Stimulated activated CD8-positive, alpha-beta memory T cell treated with anti-CD3 and anti-CD28 coated beads, Interleukin-7, amount 100 ng/mL, for 4 hours (primary cell): ENCODE measurements around the gene ACTN4.

Experiments used
- DNase-seq, 2 donors: peaks; one replicate each; pipeline ENCODE4 v3.0.0-alpha.2; 2020; ENCODE audit warnings: low read depth in 2 of 2

Gene ACTN4

GRCh38 chr19:38635483-38636399 is 11.7 kb upstream of the ACTN4 start:
- no peak for DNase-seq

GRCh38 chr19:38638461-38638860 is 9.0 kb upstream of the ACTN4 start:
- DNase-seq = no peak

- no peak for DNase-seq
These were observed 7.8 kb upstream of the ACTN4 start for GRCh38 chr19:38639679-38640078.

DNA sequence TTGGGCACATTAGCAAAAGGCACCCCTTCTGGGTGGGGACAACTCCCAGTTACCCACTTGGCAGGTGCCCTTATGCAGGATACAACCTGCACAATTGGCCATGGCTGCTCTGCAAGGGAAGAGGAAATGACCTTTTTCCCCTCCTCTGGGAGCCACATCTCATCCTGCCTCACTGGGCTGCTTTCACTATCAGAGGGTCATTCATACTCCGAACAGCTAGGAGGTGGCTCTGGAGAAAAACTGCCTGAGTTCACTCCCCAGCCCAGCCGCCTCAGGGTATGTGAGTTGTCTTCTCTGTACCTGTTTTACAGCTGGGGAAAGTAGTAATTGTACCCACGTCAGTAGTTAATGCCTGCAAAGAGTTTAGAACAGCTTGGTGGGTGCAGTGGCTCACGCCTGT is 7.1 kb upstream of the ACTN4 start:
- DNase-seq = no peak

DNA sequence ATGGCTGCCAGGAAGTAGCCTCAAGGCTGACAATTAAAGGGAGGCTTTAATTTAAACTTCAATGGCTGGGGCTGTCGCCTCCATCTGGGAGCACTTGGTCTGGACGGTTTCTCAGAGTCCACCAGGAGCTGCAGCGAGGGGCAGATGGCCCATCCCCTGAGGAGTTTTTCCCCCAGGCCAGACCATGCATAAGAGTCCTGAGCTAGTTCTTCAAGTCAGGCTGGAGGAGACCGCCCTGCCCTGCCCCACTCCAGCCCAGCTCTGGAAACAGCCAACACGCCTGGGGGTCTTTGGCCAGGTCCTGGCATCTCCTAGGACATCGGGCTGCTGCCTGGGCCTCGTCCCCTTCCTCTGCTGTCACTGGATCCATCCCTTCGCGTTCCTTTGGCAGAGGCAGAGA is 5.3 kb upstream of the ACTN4 start:
- DNase-seq = no peak

DNA sequence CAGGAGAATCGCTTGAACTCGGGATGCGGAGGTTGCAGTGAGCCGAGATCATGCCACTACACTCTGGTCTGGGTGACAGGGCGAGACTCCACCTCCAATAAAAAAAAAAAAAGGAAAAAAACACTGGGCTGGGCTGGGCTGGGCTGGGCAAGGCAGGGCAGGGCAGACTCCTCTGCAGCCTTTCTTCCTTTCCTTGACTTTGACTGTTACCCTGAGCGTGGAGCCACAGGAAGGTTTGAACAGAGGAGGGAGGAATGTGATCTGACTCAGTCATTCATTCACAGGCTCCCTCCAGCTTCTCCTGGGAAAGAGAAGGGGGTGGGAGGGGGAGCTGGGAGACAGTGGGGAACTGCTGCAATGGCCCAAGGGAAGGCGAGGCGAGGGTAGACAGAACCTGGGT is 2.7 kb upstream of the ACTN4 start:
- DNase-seq = no peak

- DNase-seq = no peak
These were observed 718 bp downstream of the ACTN4 start for GRCh38 chr19:38647966-38648768.

DNA sequence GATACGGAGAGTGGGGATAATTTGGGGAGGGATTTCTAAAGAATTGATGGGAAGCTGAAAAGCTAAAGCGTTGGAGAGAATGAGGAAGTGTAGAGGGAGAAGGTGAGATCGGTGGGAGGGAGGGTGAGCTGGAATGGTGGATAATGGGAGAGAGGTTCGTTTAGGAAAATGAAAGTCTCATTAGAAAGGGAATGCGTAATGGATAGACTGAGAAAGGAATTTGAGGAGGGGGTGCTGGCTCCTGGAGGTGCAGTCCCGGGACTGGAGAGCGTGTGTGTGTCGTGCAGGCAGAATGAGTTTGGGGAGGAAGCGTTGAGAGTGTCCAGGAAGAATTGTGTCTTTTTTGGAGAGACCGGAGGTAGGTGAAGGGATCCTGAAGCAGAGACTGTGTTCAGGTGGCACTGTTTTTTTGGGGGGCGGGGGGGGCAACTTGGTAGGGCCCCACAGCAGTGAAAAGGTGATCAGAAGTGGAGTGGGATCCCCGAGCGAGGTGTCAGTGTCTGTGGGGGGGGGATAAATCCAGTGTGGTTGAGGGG is 1.4 kb downstream of the ACTN4 start:
- DNase-seq = no peak

DNA sequence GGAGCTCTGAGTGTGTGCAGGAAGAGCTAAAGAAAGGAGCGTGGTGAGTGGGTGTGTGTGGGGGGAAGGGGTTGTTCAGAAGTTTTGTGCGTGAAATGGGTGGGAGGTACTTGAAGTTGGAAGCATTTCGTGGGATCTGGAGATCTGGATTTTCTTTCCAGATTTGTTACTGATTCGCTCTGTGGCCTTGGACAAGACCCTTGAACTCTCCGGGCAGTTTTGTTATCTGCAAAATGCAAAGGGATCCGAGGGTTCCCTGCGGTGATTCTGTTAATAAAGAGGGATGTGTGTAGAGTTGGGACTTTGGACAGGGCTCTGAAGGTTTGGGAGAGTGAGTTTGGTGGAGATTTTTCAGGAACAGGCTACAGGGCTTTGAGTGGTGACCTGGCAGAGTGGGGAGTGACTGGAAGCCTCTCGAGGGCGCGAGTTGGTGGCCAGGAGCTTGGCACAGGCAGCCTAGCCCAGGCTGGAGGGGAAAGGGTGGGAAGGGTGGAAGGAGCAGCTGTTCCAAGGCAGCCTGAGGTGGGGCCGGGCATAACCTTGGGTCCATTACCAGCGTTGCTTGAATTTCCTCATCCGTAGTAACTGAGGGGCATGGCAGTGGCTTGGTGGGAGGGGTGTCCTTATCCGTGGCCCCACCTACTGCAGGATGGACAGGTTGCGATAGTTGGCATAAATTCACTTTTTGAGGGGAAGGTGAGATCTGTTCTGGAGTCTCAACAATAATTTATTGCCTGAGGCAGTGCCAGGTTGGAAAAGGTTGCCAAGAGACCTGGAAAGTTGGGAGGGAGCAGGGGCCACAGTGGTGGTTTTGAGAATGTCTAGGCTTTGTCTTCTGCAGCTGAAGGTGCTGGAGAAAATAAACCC is 2.1 kb downstream of the ACTN4 start:
- DNase-seq = no peak

DNA sequence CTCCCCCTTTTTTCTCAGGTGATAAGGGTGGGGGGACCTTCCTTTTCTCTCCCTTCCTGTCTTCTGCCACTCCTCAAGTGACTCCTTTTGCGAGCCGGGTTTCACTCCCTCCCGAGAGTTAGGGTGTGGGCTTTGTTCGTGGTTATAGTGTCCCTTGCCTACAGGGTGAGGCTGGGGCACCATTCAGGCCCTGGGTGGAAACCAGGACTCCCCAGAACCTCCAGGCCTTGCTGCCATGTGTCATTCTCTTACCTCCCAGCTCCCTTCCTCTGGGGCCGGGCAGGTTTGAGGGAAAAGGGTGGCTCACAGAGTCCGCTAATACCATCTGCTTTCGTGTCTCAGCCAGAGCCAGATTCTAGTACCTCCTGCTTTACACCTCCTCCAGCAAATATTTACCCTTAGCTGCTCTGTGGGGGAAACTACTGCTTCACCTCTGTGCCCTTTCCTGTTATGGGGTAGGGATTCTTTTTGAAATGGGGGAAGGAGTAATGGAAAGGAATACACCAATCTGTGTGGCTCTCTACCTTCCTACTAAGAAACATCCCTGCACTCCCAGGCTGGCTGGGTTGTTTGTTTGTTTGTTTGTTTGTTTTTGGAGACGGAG is 2.8 kb downstream of the ACTN4 start:
- DNase-seq = no peak

DNA sequence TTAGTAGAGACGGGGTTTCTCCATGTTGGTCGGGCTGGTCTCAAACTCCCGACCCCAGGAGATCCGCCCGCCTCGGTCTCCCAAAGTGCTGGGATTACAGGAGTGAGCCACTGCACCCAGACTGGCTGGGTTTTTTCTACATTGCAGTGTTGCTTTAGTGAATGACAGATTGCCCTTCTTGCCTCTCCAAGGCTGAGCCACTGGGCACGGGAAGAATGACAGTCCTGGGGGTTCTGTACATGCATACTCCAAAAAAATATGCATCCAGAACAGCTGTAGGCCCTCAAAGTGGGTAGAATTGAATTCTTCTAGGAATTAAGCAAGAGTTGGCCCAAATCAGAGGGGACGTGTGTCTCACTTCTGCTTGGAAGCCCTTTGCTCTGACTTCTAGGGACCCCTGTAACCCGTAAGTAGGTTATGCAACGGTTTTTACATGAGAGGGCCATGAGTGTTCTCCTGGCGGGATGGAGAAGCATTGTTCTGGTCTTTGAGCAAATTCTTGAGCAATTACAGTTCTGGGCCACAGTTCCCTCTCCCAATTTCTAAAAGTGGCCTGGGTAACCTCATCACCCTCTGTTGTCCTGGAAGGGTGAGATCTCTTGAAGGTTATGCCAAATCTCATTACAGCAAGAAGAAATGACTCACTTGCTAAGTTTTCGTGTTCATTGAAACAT is 3.6 kb downstream of the ACTN4 start:
- no peak for DNase-seq

DNA sequence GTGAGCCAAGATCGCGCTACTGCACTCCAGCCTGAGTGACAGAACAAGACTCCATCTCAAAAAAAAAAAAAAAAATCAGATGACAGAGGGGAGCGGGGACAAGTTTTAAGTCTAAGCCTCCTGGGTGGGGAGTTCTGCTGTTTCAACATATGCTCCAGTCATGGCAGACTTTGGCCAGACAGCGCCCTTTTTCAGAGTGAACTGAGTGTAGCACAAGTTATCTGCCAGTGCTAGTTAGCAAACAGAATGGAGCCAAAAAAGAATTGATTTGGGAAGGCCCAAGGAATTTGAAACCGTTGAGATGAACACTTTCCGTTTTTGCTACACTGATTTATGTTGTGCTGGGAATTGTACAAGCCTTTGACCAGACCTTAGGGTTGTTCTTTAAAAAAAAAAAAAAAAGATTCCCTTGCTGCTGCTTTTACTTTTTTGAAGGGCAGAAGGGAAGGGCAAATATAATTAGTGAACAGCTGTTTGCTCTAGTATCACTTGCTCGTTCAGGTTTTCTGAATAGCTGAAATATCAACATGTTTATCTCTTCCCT is 5.7 kb downstream of the ACTN4 start:
- no peak for DNase-seq

DNA sequence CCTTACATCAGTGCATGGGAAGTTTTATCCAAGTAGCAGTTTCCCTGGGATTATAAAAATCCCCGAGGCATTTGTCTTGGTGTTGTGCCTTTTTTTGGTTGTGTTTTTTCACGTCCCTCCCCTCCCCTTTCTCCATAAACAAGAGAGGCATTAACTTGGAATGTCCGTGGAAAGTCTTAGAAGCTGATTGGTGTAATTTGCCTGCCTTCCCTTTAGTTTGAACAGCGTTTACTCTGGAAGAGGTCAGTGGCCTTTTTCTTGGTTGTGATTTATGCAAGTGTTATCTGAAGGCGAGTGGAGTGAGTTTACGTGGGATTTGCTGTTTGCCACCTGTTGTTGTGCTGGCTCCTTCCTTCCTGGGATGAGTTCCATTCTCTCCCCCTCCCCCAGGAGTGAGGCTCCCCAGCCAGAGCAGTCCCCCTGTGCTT is 7.2 kb downstream of the ACTN4 start:
- DNase-seq = no peak

GRCh38 chr19:38655148-38655824 is 7.8 kb downstream of the ACTN4 start:
- DNase-seq = no peak

GRCh38 chr19:38656171-38656981 is 8.9 kb downstream of the ACTN4 start:
- peak in 1 of 2 donors; percentile 31 for DNase-seq

- DNase-seq = no peak
These were observed 10.3 kb downstream of the ACTN4 start for GRCh38 chr19:38657633-38658222.

GRCh38 chr19:38658462-38659306 is 11.2 kb downstream of the ACTN4 start:
- no peak for DNase-seq

GRCh38 chr19:38660724-38661123 is 13.3 kb downstream of the ACTN4 start:
- no peak for DNase-seq
